NK-92 treated with Interleukin-12 subunit alpha and Interleukin-12 subunit beta, amount 100 ng/mL, for 24 hours (cell line): Measurements from ENCODE around the gene ERI2.
"Not testable (repeated sequence)": the region's sequence is repeated elsewhere in the genome, so short reads cannot be mapped to it uniquely, and the experiment has no call there.

Experiments
- DNase-seq: peaks from one replicate; lab custom pipeline; 2025; lab: John Stamatoyannopoulos, UW

The ERI2 gene

DNA sequence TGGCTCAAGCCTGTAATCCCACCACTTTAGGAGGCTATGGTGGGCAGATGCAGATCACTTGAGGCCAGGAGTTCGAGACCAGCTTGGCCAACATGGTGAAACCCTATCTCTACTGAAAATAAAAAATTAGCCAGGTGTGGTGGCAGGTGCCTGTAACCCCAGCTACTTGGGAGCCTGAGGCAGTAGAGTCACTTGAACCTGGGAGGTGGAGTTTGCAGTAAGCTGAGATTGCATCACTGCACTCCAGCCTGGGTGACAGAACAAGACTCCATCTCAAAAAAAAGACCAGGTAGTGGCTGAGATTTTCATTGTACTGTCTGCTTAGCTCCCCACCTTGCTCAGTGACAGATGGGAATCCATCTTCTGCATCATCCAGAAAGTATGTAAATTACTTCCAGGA, 41.8 kb downstream of the ERI2 start:
- DNase-seq = not testable (repeated sequence)

DNA sequence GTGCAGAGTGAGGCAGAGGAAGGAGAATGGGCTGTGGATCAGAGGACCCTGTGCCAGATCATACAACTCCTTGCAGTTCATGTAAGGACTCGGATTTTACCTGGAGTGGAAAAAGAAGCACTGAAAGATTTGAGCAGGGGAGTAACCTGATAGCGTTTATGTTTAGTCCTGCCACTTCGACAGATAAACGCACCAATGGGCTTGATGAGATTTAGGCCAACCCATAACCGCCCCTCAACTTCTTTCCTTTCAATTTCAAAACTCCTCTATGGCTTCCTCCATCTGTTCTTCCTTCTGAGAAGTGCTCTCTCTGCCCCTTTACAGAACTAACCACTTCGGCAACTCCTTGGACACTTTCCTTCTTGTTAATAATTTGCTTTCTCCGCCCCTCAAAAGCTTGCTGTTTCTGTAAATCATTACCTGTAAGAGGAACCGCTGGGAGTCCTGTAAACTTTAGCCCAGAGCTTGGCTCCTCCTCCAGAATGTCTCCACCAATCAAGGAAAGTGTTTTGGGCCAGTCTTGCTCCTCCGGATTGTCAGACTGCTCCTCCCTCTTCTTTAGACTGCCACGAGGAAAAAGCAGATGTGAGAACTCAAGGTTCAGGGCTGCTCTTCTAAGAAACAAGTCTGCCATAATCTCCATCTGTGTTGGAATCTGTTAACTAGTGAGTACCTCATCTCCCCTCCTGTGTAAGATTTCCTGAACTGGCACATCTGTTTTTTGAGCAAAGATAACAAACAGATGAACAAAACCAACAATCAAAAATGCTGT, 42.6 kb downstream of the ERI2 start, which contains the start of gene ACSM3:
TSS of gene ACSM3 (plus strand) at position 554 of the 772 bp plus-strand sequence. CDS start 6,021 bp downstream, outside the sequence.
- peak; percentile 20 for DNase-seq

- DNase-seq = no peak
Observed at GRCh38 chr16:20762404-20763123, 43.7 kb downstream of the ERI2 start.

DNA sequence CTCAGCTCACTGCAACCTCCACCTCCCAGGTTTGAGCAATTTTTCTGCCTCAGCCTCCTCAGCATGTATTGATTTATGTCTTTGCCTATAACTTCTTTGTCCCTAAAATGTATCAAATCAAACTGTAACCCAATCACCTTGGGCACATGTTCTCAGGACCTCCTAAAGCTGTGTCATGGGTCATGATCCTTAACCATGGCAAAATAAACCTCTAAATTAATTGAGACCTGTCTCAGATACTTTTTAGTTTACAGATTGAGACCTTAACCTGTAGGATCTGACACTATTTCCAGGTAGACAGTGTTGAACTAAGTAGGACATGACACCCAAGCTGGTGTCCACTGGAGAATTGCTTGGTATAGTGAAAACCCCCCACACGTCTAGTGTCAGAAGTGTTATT, 45.1 kb downstream of the ERI2 start:
- DNase-seq = no peak

DNA sequence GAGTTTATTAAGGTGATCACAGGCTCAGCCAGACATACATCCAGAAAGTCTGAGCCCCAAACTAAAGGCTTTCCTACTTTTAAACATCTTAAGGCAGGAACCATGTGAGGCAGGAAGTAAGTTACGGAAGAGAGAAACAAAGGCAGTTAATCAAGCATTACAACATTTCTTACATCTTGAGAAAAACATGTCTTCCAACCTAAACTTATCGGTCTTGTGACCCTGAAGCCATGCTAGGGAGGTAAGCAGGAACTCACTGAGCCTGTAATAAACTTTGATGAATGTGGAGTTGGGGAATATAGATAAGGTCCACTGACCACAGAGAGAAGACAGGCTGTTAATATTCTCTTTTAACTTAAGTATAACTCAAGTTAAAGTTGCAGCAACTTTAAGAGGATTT, 45.9 kb downstream of the ERI2 start:
- no peak for DNase-seq

- not testable (repeated sequence) for DNase-seq
Observed at GRCh38 chr16:20755799-20756198, 50.5 kb downstream of the ERI2 start.

DNA sequence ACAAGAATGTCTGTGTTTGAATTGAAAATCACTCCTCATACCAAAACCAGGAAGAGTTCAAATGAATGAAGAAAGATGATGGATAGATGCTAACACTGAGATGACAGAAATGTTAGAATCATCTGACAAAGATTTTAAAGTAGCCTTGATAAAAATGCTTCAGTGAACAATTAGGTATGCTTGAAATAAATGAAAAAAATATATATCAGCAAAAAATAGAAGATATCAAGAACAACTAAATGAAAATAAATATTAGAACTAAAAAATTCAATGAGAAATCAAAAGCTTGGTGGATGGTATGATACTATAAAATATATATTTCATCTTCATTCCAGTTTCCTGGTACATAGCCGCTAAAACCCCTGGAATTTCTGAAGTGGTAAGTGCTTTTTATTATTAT, 51.0 kb downstream of the ERI2 start:
- no peak for DNase-seq

DNA sequence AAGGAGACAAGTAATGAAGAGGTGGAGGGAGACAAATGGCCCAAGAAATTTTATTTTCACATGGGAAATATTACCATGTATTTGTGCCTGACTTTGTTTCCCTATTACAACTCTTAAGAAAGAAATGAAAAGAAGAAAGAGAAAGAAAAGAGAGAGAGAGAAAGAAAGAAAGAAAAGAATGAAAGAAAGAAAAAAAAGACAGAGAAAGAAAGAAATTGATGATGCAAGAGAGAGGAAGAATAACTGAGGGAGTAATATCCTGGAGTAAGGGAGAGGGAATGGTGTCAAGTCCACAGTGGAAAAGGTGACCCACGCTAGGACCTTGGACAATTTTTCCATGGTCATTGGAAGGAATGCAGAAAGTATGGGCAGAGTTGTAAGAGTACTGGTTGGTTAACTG, 52.5 kb downstream of the ERI2 start:
- no peak for DNase-seq

DNA sequence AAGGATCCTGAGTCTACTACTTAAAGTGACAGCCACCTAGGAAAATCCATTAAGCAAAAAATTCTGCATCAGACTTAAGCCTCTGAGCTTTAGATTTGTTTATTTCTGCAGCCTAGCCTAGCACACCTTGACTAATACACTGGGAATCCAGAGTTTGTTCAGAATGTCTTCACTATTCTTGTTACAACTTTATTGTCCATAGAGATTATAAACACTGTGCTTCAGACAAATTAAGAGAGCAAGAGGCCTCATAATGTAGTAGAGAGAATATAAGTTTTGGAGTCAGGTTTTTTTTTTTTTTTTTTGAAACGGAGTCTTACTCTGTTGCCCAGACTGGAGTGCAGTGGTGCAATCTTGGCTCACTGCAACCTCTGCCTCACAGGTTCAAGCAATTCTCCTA, 55.7 kb downstream of the ERI2 start:
- no peak for DNase-seq

- DNase-seq = no peak
Observed at GRCh38 chr16:20749474-20749873, 56.8 kb downstream of the ERI2 start.

DNA sequence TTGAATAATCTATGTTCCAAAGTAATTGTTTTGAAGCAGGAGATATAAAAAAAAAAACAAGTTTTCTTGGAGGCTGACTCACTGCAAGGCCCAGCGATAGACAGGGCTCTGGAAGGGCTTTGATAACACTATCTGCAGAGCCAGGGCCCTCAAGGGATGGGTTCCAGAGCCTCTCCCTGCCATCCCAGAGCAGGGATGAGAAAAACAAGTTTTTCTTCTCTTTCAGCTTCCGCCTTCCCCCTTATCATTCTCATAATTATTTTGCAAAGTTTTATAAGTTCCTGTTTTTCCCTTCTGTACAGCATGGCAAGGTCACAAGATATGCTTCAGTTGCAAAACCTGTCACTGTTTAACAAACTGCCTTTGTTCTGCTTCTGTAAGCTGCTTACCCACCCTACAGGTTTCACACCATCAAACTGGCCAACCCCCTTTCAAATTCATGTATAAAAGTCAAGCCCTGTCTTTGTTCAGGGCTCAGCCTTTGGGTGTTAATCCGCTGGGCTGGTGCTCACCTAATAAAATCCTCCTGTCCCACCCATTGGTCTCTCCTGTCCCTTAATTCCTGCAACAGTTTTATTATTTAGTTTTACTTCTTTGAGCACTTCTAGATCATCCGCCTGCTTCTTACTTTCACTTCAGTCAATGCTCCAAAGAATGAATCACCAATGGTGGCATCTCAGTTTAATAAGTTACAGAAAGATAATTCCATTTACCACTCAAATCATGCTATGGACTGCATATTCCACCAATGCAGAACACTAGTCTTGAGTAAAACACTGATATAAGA, 59.0 kb downstream of the ERI2 start:
- no peak for DNase-seq

DNA sequence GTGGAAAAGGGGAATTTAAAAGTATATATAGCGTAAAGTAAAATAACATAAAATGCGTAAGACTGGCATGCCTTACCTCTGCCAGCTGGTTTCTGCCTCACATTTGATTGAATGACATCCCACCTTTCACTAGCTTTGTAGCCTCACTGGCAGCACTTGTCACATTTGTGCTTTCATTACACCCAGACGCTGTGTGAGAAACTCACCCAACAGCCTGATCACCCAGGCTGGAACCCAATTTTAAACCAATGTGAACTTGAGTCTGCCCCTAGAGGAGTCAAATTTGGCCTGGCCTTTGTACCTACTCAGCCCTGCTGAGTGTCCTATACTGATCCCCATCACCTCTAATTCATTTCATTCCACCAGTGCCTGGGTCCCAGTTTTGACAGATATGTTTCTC, 59.8 kb downstream of the ERI2 start:
- no peak for DNase-seq
